Activated T-cell treated with anti-CD3 and anti-CD28 coated beads, Interleukin-2, amount 50 U/mL, for 4 hours (primary cell): ENCODE results near the gene RPAIN. TPM values are rescaled to one million over a fixed set of nuclear protein-coding genes. Genes with fewer than 3 reads are reported as not detected.
"Not testable (repeated sequence)": the region's sequence is repeated elsewhere in the genome, so short reads cannot be mapped to it uniquely, and the experiment has no call there.

ENCODE experiments used
- ATAC-seq, 2 donors: fragments of 200-7000 bp; cut with Tn5 transposase; one replicate each; pipeline ENCODE4 v1.10.0; 2021
- DNase-seq: peaks from one replicate; pipeline ENCODE4 v3.0.0-alpha.2; 2020
- H3K27me3 Mint-ChIP-seq: one replicate; pipeline ENCODE4 v1.8.0; 2021; ENCODE audit warnings: low read depth, mixed read lengths
- H3K36me3 Mint-ChIP-seq: one replicate; pipeline ENCODE4 v1.8.0; 2022; ENCODE audit warnings: mixed read lengths; ENCODE audit not compliant: insufficient read depth
- H3K4me1 Mint-ChIP-seq: one replicate; pipeline ENCODE4 v1.8.0; 2021; ENCODE audit warnings: low read depth, mixed read lengths
- H3K4me3 Mint-ChIP-seq: one replicate; pipeline ENCODE4 v1.8.0; 2021; ENCODE audit warnings: mild to moderate bottlenecking, moderate library complexity, mixed read lengths
- H3K9me3 Mint-ChIP-seq: one replicate; pipeline ENCODE4 v1.8.0; 2021; ENCODE audit warnings: mixed read lengths
- total RNA-seq, 3 donors: library from RNA; stranded (reverse); gene quantifications; one replicate each; pipeline ENCODE4 v1.2.1, GENCODE V29; 2021

Gene RPAIN
- total RNA-seq, 3 donors from 2014 or later: 68.5 to 81.5 (median 76.2) TPM

DNA sequence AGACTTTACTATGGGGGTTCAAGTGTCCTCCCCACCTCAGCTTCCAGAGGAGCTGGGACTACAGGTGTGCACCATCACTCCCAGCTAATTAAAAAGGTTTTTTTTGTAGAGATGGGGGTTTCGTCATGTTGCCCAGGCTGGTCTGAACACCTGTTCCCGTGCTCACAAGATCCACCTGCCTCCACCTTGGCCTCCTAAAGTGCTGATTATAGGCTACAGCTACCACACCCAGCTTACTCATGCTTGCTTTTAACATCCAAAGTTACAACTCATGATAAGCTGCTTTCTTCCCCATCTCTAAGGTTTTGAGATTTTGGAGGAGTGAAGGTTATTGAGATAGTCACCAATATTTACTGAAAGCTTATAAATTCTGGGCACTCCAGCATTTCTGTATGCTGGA lies 3.1 kb upstream of the RPAIN start:
- H3K36me3 Mint-ChIP-seq: peaks cover 28% of the 10 kb centered on the region
- no peaks in the 10 kb centered on the region for H3K9me3 Mint-ChIP-seq
- no peak for DNase-seq
- no peak for ATAC-seq
- no peaks in the 10 kb centered on the region for H3K27me3 Mint-ChIP-seq
- peak overlapping the region; percentile 67 for H3K4me3 Mint-ChIP-seq
- peaks cover 57% of the 10 kb centered on the region for H3K4me1 Mint-ChIP-seq

DNA sequence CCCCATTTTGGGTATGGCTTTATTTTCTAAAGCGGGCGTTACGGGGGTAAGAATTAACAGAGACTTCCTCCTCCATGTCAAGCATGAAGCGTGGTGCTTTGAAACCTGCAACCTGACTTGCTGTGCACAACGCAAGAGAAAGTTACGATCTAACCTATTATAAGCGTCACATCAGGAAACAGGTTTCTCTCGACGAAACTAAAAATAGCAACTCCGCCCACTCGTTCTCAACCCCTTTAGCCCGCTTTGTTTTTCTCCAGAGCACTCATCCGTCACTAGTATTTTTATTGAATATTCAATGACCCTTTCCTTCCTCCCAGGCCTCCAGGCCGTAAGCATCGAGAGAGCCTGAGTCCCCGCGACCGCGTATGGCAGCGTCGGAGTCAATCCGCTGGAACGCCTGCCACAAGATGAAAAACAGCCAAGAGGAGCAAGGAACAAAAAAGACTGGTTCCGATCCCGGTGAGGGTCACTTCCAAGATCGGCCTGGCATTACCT lies 1.1 kb upstream of the RPAIN start:
- H3K27me3 Mint-ChIP-seq: no peaks in the 10 kb centered on the region
- H3K4me3 Mint-ChIP-seq: peak overlapping the region; percentile 99
- H3K36me3 Mint-ChIP-seq: peaks cover 15% of the 10 kb centered on the region
- peaks cover 48% of the 10 kb centered on the region for H3K4me1 Mint-ChIP-seq
- no peaks in the 10 kb centered on the region for H3K9me3 Mint-ChIP-seq
- ATAC-seq (peak; percentile 47 to 50), DNase-seq (peak; percentile 57)

DNA sequence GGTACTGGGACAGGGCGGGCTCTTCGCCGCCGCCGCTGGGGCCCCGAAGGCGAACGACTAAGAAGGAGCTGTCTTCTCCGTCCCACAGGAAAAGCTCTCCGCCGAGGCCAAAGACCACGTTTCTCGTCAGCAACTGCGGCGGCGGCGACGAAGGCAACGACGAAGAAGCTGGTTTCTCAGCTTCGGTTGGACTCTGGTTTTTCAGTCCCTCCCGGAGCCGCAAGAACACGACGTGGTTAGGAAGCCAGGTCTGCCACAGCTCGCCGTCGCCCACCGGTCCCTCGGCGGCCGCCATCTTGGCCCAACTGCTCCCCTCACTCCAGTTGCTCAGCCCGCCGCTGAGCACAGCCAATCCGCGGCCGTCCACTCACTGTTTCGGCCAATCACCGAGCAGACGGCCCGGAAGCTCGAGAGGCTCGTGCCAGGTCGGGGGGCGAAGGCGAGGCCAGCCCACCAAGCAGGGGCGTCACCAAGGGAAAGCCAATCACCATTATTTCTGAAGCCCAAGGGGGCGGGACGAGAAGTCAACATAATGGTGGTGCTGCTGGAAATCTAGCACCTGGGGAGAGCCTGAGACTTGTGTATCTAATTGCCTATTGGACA lies 525 bp upstream of the RPAIN start, which contains the start of gene NUP88:
TSS of gene NUP88 (minus strand) at position 307 of the 603 bp plus-strand sequence. CDS start at position 295, 12 bp downstream.
- peaks cover 48% of the 10 kb centered on the region for H3K4me1 Mint-ChIP-seq
- peaks cover 14% of the 10 kb centered on the region for H3K36me3 Mint-ChIP-seq
- no peaks in the 10 kb centered on the region for H3K9me3 Mint-ChIP-seq
- DNase-seq (peak; percentile 92), ATAC-seq (peak; percentile 90 to 93)
- no peaks in the 10 kb centered on the region for H3K27me3 Mint-ChIP-seq
- H3K4me3 Mint-ChIP-seq: peak within 1 kb of the TSS; percentile 99

- peaks cover 39% of the 10 kb centered on the region for H3K4me1 Mint-ChIP-seq
- ATAC-seq (no peak), DNase-seq (no peak)
- no peak overlapping the region for H3K4me3 Mint-ChIP-seq
- H3K36me3 Mint-ChIP-seq: peaks cover 23% of the 10 kb centered on the region
- no peaks in the 10 kb centered on the region for H3K9me3 Mint-ChIP-seq
- H3K27me3 Mint-ChIP-seq: no peaks in the 10 kb centered on the region
Measured at GRCh38 chr17:5422505-5422904, 2.5 kb downstream of the RPAIN start.

DNA sequence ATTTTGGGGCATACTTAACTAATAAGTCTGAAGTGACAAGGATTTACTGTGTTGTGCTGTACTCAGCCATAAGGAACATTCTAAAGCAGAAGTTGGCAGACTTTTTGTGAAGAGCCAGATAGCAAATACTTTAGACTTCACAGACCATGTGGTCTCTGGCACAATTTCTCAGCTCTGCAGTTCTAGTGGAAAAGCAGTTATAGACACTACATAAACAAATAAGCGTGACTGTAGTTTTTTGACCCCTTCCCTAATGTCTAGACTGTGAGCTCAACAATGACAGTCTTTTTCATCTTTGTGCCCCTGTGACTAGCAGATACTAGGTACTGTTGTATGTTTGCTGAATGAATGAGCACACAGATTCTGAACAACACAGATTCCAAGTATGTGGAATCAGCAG lies 4.9 kb downstream of the RPAIN start:
- ATAC-seq (no peak), DNase-seq (no peak)
- Mint-ChIP-seq H3K9me3 (no peaks in the 10 kb centered on the region), H3K36me3 (peaks cover 32% of the 10 kb centered on the region), H3K4me1 (peaks cover 32% of the 10 kb centered on the region), H3K4me3 (no peak overlapping the region), H3K27me3 (no peaks in the 10 kb centered on the region)

DNA sequence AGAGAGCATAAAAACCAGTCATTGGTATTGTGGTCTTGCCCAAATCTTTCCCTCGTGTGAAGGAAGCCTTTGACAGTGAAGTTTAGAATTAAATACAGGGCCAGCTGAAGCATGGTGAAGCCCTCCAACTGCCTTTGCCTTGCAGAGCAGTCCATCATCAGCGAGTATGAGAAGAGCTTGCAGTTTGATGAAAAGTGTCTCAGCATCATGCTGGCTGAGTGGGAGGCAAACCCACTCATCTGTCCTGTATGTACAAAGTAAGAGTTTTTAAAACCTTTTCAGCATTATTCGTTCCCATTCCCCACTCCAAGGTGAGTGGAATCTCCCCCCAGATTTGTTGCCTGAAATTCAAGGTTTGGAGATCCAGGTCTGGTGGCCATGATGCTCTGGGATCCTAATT lies 5.8 kb downstream of the RPAIN start:
- H3K36me3 Mint-ChIP-seq: peaks cover 37% of the 10 kb centered on the region
- DNase-seq: no peak
- no peaks in the 10 kb centered on the region for H3K9me3 Mint-ChIP-seq
- ATAC-seq: no peak
- peaks cover 26% of the 10 kb centered on the region for H3K4me1 Mint-ChIP-seq
- H3K27me3 Mint-ChIP-seq: no peaks in the 10 kb centered on the region
- no peak overlapping the region for H3K4me3 Mint-ChIP-seq

- H3K4me3 Mint-ChIP-seq: no peak overlapping the region
- peaks cover 4% of the 10 kb centered on the region for H3K4me1 Mint-ChIP-seq
- peaks cover 59% of the 10 kb centered on the region for H3K36me3 Mint-ChIP-seq
- H3K27me3 Mint-ChIP-seq: no peaks in the 10 kb centered on the region
- DNase-seq (no peak), ATAC-seq (no peak)
- H3K9me3 Mint-ChIP-seq: no peaks in the 10 kb centered on the region
Measured at GRCh38 chr17:5429191-5429887, 9.4 kb downstream of the RPAIN start.

DNA sequence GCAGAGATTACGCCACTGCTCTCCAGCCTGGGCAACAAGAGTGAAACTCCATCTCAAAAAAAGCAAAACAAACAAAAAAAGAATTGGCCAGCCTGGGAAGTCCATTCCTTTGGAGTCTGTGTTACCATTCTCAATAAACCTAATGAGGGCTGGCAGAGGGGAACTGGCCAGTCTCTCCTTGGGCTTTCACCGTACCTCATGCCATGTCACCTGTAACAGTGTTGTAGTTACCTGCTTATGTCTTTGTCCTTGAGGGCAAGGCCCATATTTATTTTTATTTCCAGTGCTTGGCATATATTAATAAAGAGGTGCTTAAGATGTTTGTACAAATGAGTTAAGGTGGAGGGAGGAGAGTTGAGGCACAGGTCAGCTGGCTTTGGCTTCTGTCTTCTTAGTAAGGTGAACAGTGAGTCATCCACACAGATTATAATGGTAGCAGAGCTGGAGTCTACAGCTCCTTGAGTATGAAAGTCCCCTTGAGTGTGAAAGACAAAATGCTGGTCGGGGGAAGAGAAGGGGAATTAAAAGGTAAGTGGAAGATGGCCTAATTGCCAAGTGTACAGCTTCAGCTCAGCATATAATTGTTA lies 10.5 kb downstream of the RPAIN start:
- Mint-ChIP-seq H3K9me3 (no peaks in the 10 kb centered on the region), H3K36me3 (peaks cover 62% of the 10 kb centered on the region), H3K4me3 (no peak overlapping the region), H3K27me3 (no peaks in the 10 kb centered on the region), H3K4me1 (peaks cover 7% of the 10 kb centered on the region)
- DNase-seq (no peak), ATAC-seq (peak in 1 of 2 donors; percentile 31)

- not testable (repeated sequence) for H3K9me3 Mint-ChIP-seq, ATAC-seq, H3K27me3 Mint-ChIP-seq, H3K4me3 Mint-ChIP-seq, DNase-seq
- peaks cover 58% of the 10 kb centered on the region for H3K36me3 Mint-ChIP-seq
- H3K4me1 Mint-ChIP-seq: peaks cover 12% of the 10 kb centered on the region
Measured at GRCh38 chr17:5431234-5431633, 11.3 kb downstream of the RPAIN start.

GRCh38 chr17:5431949-5432556 lies 12.1 kb downstream of the RPAIN start:
- no peak for DNase-seq
- Mint-ChIP-seq H3K4me3 (no peak overlapping the region), H3K36me3 (peaks cover 64% of the 10 kb centered on the region), H3K9me3 (no peaks in the 10 kb centered on the region), H3K27me3 (no peaks in the 10 kb centered on the region), H3K4me1 (peaks cover 20% of the 10 kb centered on the region)
- ATAC-seq: no peak

- peaks cover 33% of the 10 kb centered on the region for H3K4me1 Mint-ChIP-seq
- no peaks in the 10 kb centered on the region for H3K9me3 Mint-ChIP-seq
- peaks cover 67% of the 10 kb centered on the region for H3K36me3 Mint-ChIP-seq
- no peak for ATAC-seq
- no peak for DNase-seq
- H3K4me3 Mint-ChIP-seq: peak overlapping the region; percentile 29
- no peaks in the 10 kb centered on the region for H3K27me3 Mint-ChIP-seq
Measured at GRCh38 chr17:5434984-5435383, 15.0 kb downstream of the RPAIN start.

GRCh38 chr17:5435781-5436315 lies 15.9 kb downstream of the RPAIN start:
- Mint-ChIP-seq H3K4me3 (peak overlapping the region; percentile 92), H3K4me1 (peaks cover 33% of the 10 kb centered on the region)
- not testable (repeated sequence) for H3K9me3 Mint-ChIP-seq

DNA sequence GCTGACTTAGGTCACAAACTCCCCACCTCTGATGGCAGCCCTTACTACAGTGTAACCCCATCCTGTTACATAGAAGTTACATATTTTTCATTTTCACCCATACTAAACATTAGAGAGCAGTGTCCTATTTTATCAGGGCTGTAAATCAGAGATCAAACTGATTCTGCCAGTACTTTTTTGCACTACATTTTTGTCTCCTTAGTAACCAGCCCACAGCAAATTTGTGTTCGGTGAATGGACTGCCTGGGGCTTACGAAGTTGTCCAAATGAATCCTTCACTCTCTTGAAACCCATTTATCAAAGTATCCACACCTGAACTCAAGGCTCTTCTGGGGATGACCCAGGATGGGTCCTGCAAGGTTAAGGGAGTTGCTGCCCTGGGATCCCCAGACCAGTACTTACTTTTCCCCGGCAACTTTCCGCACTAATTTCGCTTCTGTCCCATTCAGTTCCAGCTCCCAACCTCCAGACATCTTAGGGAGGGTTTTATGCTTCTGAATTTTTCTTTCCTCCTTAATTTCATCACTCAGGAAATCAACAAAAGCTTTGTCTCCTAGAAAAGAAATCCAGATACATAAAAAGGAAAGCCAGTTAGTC lies 17.8 kb downstream of the RPAIN start:
- peaks cover 46% of the 10 kb centered on the region for H3K36me3 Mint-ChIP-seq
- peak overlapping the region; percentile 92 for H3K4me3 Mint-ChIP-seq
- no peak for DNase-seq
- peaks cover 33% of the 10 kb centered on the region for H3K4me1 Mint-ChIP-seq
- H3K27me3 Mint-ChIP-seq: no peaks in the 10 kb centered on the region
- H3K9me3 Mint-ChIP-seq: no peaks in the 10 kb centered on the region
- ATAC-seq: no peak

More at GRCh38 chr17:5435781-5436315, 15.9 kb downstream of the RPAIN start:
- not testable (repeated sequence) for DNase-seq, H3K27me3 Mint-ChIP-seq, ATAC-seq
- H3K36me3 Mint-ChIP-seq: peaks cover 62% of the 10 kb centered on the region
